B cell (primary cell): Measurements from ENCODE around the gene DENND1A.

ENCODE experiments used
- CTCF ChIP-seq: fragments of 200-600 bp; IDR thresholded peaks from one replicate; pipeline ENCODE4 v1.8.0; 2022; ENCODE audit warnings: antibody characterized with exemption, mild to moderate bottlenecking
- EZH2 ChIP-seq: IDR thresholded peaks from 2 replicates; pipeline ENCODE4 v1.6.1; 2012; ENCODE audit warnings: borderline replicate concordance, low read depth, mild to moderate bottlenecking, moderate library complexity, low read length; ENCODE audit not compliant: insufficient read depth, poor library complexity, severe bottlenecking

- TF ChIP-seq CTCF (no peak), EZH2 (no peak)
These were observed 474.7 kb downstream of the DENND1A start for GRCh38 chr9:123455187-123455586.
